GM23338 (cell line): Measurements from ENCODE around the gene CDC26. TPM values are rescaled to one million over a fixed set of nuclear protein-coding genes. Genes with fewer than 3 reads are reported as not detected.

ENCODE experiments used
- ATAC-seq: fragments of 200-7000 bp; cut with Tn5 transposase; 3 replicates; pipeline ENCODE4 v1.9.1; 2020
- DNase-seq: peaks from one replicate; pipeline ENCODE4 v3.0.0-alpha.2; 2015; ENCODE audit warnings: low spot score
- H2AFZ ChIP-seq: fragments of 200-600 bp; sonication (generic); 2 replicates; pipeline ENCODE4 v1.8.0; 2016; ENCODE audit warnings: antibody characterized with exemption, mild to moderate bottlenecking, moderate library complexity
- H3F3A ChIP-seq: fragments of 200-600 bp; sonication (generic); replicated peaks from 2 replicates; pipeline ENCODE4 v1.8.0; 2017; ENCODE audit warnings: antibody characterized with exemption, mixed run types, low read depth
- H3K27ac ChIP-seq: fragments of 200-600 bp; sonication (generic); 2 replicates; pipeline ENCODE4 v1.6.1; 2016; ENCODE audit warnings: low read depth
- H3K27me3 ChIP-seq: fragments of 200-600 bp; sonication (generic); 2 replicates; pipeline ENCODE4 v1.8.0; 2016; ENCODE audit warnings: mild to moderate bottlenecking, mixed run types, moderate library complexity; ENCODE audit not compliant: insufficient read depth
- H3K36me3 ChIP-seq: fragments of 200-600 bp; sonication (generic); 2 replicates; pipeline ENCODE4 v1.8.0; 2016; ENCODE audit warnings: mild to moderate bottlenecking; ENCODE audit not compliant: insufficient read depth
- H3K4me1 ChIP-seq: fragments of 200-600 bp; sonication (generic); 2 replicates; pipeline ENCODE4 v1.8.0; 2016; ENCODE audit warnings: mild to moderate bottlenecking, moderate library complexity; ENCODE audit not compliant: insufficient read depth
- H3K4me2 ChIP-seq: fragments of 200-600 bp; sonication (generic); 2 replicates; pipeline ENCODE4 v1.7.1; 2017; ENCODE audit warnings: mixed run types
- H3K4me3 ChIP-seq: fragments of 200-600 bp; sonication (generic); 2 replicates; pipeline ENCODE4 v1.6.1; 2016; ENCODE audit warnings: mixed run types
- H3K79me2 ChIP-seq: fragments of 200-600 bp; sonication (generic); replicated peaks from 2 replicates; pipeline ENCODE4 v1.8.0; 2017; ENCODE audit warnings: mild to moderate bottlenecking; ENCODE audit not compliant: insufficient read depth
- H3K9me2 ChIP-seq: fragments of 200-600 bp; sonication (generic); 2 replicates; pipeline ENCODE4 v1.8.0; 2017; ENCODE audit not compliant: insufficient read depth
- H4K20me1 ChIP-seq: fragments of 200-600 bp; sonication (generic); replicated peaks from 2 replicates; pipeline ENCODE4 v1.8.0; 2017; ENCODE audit warnings: mild to moderate bottlenecking; ENCODE audit not compliant: insufficient read depth
- H3K27ac Mint-ChIP-seq: 2 replicates; pipeline ENCODE4 v1.8.0; 2020; ENCODE audit warnings: inconsistent platforms, mild to moderate bottlenecking, moderate library complexity, mixed read lengths
- H3K27me3 Mint-ChIP-seq: 3 replicates; pipeline ENCODE4 v1.8.0; 2022; ENCODE audit warnings: low read depth, mild to moderate bottlenecking, moderate library complexity, mixed read lengths, inconsistent platforms; ENCODE audit not compliant: insufficient read depth, poor library complexity
- H3K36me3 Mint-ChIP-seq: 3 replicates; pipeline ENCODE4 v1.8.0; 2021; ENCODE audit warnings: low read depth, mild to moderate bottlenecking, inconsistent platforms, moderate library complexity, mixed read lengths
- H3K4me1 Mint-ChIP-seq: 3 replicates; pipeline ENCODE4 v1.8.0; 2020; ENCODE audit warnings: mild to moderate bottlenecking, inconsistent platforms, mixed read lengths
- H3K4me3 Mint-ChIP-seq: 3 replicates; pipeline ENCODE4 v1.8.0; 2021; ENCODE audit warnings: moderate library complexity, mild to moderate bottlenecking, inconsistent platforms, mixed read lengths
- H3K9me3 Mint-ChIP-seq: 3 replicates; pipeline ENCODE4 v1.8.0; 2020; ENCODE audit warnings: moderate library complexity, mild to moderate bottlenecking, inconsistent platforms, mixed read lengths
- CREB1 ChIP-seq: fragments of 250-450 bp; sonication (Bioruptor Pico); IDR thresholded peaks from 2 replicates; pipeline ENCODE4 v1.5.0; 2020; ENCODE audit warnings: low read depth, mild to moderate bottlenecking, moderate library complexity
- CTCF ChIP-seq, 2 experiments: fragments of 200-600 bp in 1 of 2; sonication (generic) in 1 of 2; conservative IDR thresholded peaks; 2 replicates each; pipeline versions ENCODE4 v1.5.1 to v1.6.1; 2016 to 2017; ENCODE audit warnings: antibody characterized with exemption in 2 of 2, low read depth in 2 of 2, mild to moderate bottlenecking in 2 of 2, moderate library complexity in 1 of 2
- EZH2phosphoT487 ChIP-seq: fragments of 200-600 bp; sonication (generic); IDR thresholded peaks from one replicate; pipeline ENCODE4 v1.8.1; 2018; ENCODE audit warnings: antibody characterized with exemption; ENCODE audit not compliant: unreplicated experiment
- JUNB ChIP-seq: IDR thresholded peaks from one replicate; pipeline ENCODE4 v1.6.1; 2016; ENCODE audit warnings: antibody characterized with exemption; ENCODE audit not compliant: unreplicated experiment
- NANOG ChIP-seq: IDR thresholded peaks from 2 replicates; pipeline ENCODE4 v1.6.1; 2016; ENCODE audit warnings: antibody characterized with exemption, borderline replicate concordance
- POLR2AphosphoS5 ChIP-seq: IDR thresholded peaks from 2 replicates; pipeline ENCODE4 v1.6.1; 2016; ENCODE audit warnings: antibody characterized with exemption, low read depth
- REST ChIP-seq: IDR thresholded peaks from one replicate; pipeline ENCODE4 v1.6.1; 2018; ENCODE audit warnings: antibody characterized with exemption; ENCODE audit not compliant: unreplicated experiment
- STAT1 ChIP-seq: IDR thresholded peaks from one replicate; pipeline ENCODE4 v1.6.1; 2016; ENCODE audit warnings: antibody characterized with exemption; ENCODE audit not compliant: unreplicated experiment
- ZNF114 ChIP-seq: fragments of 250-450 bp; sonication (Bioruptor Pico); IDR thresholded peaks from 2 replicates; pipeline ENCODE4 v1.5.0; 2020; ENCODE audit warnings: mild to moderate bottlenecking, moderate library complexity
- ZNF331 ChIP-seq: fragments of 250-450 bp; sonication (Bioruptor Pico); IDR thresholded peaks from 2 replicates; pipeline ENCODE4 v1.5.0; 2020; ENCODE audit warnings: low read depth, mild to moderate bottlenecking, moderate library complexity
- ZNF462 ChIP-seq: fragments of 250-450 bp; sonication (Bioruptor Pico); IDR thresholded peaks from 2 replicates; pipeline ENCODE4 v1.5.0; 2020; ENCODE audit warnings: mild to moderate bottlenecking, moderate library complexity
- polyA plus RNA-seq: library from polyadenylated mRNA; unstranded; fragments of >200 nt; fragmentation: Nextera tagmentation; extraction: Ambion mirVana; gene quantifications from 2 replicates; pipeline ENCODE4 v1.2.1, GENCODE V29; 2016
- total RNA-seq: library from RNA; depleted of rRNA; stranded (reverse); fragments of >200 nt; shearing (Covaris generic); gene quantifications from 2 replicates; pipeline ENCODE4 v1.2.3, GENCODE V29; 2014
- TF ChIP-seq, protein P1 (sequence below): IDR thresholded peaks from 2 replicates; pipeline ENCODE4 v1.6.1; 2016; ENCODE audit warnings: antibody characterized with exemption

Gene CDC26
- total and polyA plus RNA-seq, 2 experiments from 2014 or later: 34.9 to 112 TPM

DNA sequence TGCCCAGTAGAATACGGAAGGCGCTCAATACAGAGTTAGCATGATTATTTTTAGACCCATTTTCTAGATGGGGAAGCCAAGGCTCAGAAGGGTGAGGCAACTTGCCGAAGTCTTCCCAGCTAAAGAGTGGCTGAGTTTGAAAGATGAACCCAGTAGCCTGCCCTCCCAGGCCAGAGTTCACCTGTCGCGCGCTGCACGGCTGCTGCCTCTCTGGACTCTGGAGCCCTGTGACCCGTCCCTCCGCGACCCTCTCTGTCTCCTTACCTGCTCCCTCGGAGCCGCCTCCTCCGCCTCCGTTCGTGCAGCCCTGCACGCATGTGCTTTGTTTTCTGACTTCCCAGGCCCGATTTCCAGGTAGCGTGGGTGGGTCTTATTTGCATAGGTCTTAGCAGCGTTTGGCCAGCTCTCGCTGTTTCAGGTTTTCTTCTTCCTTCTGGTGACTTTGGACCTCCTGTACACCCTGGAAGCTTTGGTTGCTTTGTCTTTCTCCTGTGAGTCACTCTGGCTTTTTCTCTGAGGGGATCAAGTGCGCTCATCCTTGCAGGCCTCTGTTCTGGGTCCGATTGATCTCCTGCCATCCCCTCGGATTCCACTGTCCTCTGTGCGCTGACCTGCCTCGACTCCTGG, 27.5 kb upstream of the CDC26 start, which contains the start of gene RNF183:
TSS of gene RNF183 (minus strand) at position 585 of the 627 bp plus-strand sequence. CDS start 5,192 bp downstream, outside the sequence.
- no peak within 1 kb of the TSS for H3K4me3 ChIP-seq
- Mint-ChIP-seq H3K27ac (no peak within 1 kb of the TSS), H3K36me3 (no peaks in the 10 kb centered on the region), H3K9me3 (no peaks in the 10 kb centered on the region), H3K27me3 (peaks cover 3% of the 10 kb centered on the region), H3K4me3 (no peak within 1 kb of the TSS), H3K4me1 (peaks cover 7% of the 10 kb centered on the region; the same call in 2 of the 3 replicates)
- no peaks in the 10 kb centered on the region for H3K4me1 ChIP-seq
- H3K4me2 ChIP-seq: no peak within 1 kb of the TSS
- H3K27ac ChIP-seq: no peak within 1 kb of the TSS
- H3F3A ChIP-seq: no peaks in the 10 kb centered on the region
- H3K27me3 ChIP-seq: no peaks in the 10 kb centered on the region
- ATAC-seq (peak; percentile 71), DNase-seq (peak; percentile 37)
- no peaks in the 10 kb centered on the region for H3K9me2 ChIP-seq
- H3K36me3 ChIP-seq: no peaks in the 10 kb centered on the region
- TF ChIP-seq CREB1 (no peak), ZNF331 (CRISPR knock-in tag) (no peak), JUNB (no peak), REST (no peak), POLR2AphosphoS5 (no peak), ZNF462 (CRISPR knock-in tag) (no peak), CTCF (conservative IDR thresholded peaks at IDR 0.05; ENCODE audit: low read depth in 2 of 2) (no peak), NANOG (no peak), ZNF114 (CRISPR knock-in tag) (no peak), STAT1 (no peak), EZH2phosphoT487 (no peak)
- TF ChIP-seq, protein P1, sequence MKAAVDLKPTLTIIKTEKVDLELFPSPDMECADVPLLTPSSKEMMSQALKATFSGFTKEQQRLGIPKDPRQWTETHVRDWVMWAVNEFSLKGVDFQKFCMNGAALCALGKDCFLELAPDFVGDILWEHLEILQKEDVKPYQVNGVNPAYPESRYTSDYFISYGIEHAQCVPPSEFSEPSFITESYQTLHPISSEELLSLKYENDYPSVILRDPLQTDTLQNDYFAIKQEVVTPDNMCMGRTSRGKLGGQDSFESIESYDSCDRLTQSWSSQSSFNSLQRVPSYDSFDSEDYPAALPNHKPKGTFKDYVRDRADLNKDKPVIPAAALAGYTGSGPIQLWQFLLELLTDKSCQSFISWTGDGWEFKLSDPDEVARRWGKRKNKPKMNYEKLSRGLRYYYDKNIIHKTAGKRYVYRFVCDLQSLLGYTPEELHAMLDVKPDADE: no peak
- H3K79me2 ChIP-seq: no peaks in the 10 kb centered on the region
- no peaks in the 10 kb centered on the region for H4K20me1 ChIP-seq
- H2AFZ ChIP-seq: peak within 1 kb of the TSS; percentile 89
